Hepatocyte (in vitro differentiated cells): ENCODE results near the gene NEK10.

Experiments used
- EZH2 ChIP-seq: fragments of 200-600 bp; sonication (generic); IDR thresholded peaks from 2 replicates; pipeline ENCODE4 v1.6.1; 2016; ENCODE audit warnings: antibody characterized with exemption, mild to moderate bottlenecking, borderline replicate concordance
- EZH2phosphoT487 ChIP-seq: fragments of 200-600 bp; sonication (generic); IDR thresholded peaks from one replicate; pipeline ENCODE4 v1.6.1; 2018; ENCODE audit warnings: antibody characterized with exemption, mild to moderate bottlenecking, low read depth, moderate library complexity; ENCODE audit not compliant: unreplicated experiment, severe bottlenecking
- TF ChIP-seq, protein P1 (sequence below): fragments of 200-600 bp; sonication (generic); IDR thresholded peaks from 2 replicates; pipeline ENCODE4 v1.5.1; 2016; ENCODE audit warnings: antibody characterized with exemption, mild to moderate bottlenecking; ENCODE audit not compliant: poor library complexity

DNA sequence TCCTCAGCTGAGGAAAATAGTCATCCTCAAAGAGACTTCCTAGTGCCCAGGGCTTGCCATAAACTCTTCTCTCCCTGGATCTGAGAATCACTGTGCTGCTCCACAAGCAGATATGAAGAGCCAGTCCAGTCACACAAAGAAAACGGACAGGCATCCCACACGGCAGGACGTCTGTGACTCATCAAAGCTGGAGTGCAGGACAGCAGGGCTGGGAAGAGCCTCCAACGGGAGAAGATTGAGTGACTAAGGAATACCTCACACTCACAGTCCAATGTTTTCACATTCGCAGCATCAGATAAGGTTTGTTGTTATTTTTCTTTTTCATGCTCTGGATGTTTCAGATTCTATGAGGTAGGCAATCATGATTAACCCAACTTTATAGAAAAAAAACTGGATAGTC lies 57.8 kb downstream of the NEK10 start:
- TF ChIP-seq EZH2 (no peak), EZH2phosphoT487 (no peak)
- TF ChIP-seq, protein P1, sequence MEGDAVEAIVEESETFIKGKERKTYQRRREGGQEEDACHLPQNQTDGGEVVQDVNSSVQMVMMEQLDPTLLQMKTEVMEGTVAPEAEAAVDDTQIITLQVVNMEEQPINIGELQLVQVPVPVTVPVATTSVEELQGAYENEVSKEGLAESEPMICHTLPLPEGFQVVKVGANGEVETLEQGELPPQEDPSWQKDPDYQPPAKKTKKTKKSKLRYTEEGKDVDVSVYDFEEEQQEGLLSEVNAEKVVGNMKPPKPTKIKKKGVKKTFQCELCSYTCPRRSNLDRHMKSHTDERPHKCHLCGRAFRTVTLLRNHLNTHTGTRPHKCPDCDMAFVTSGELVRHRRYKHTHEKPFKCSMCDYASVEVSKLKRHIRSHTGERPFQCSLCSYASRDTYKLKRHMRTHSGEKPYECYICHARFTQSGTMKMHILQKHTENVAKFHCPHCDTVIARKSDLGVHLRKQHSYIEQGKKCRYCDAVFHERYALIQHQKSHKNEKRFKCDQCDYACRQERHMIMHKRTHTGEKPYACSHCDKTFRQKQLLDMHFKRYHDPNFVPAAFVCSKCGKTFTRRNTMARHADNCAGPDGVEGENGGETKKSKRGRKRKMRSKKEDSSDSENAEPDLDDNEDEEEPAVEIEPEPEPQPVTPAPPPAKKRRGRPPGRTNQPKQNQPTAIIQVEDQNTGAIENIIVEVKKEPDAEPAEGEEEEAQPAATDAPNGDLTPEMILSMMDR, result no peak
